ACC112 (cell line): ENCODE data around the gene PARD6G.
"Not testable (repeated sequence)": the region's sequence is repeated elsewhere in the genome, so short reads cannot be mapped to it uniquely, and the experiment has no call there.

Experiments used
- H2AFZ ChIP-seq: fragments of 200-600 bp; sonication (generic); one replicate; pipeline ENCODE4 v1.6.0; 2017; ENCODE audit warnings: antibody characterized with exemption, low read length; ENCODE audit not compliant: unreplicated experiment
- H3K27ac ChIP-seq: fragments of 200-600 bp; sonication (generic); 2 replicates; pipeline ENCODE4 v1.5.1; 2014; ENCODE audit warnings: low read depth, mild to moderate bottlenecking, antibody characterized with exemption, low read length, moderate library complexity
- H3K27me3 ChIP-seq: fragments of 200-600 bp; sonication (generic); 2 replicates; pipeline ENCODE4 v1.6.1; 2014; ENCODE audit warnings: mild to moderate bottlenecking, antibody characterized with exemption, low read length, moderate library complexity, mixed read lengths; ENCODE audit not compliant: insufficient read depth
- H3K36me3 ChIP-seq: fragments of 200-600 bp; sonication (generic); 2 replicates; pipeline ENCODE4 v1.6.1; 2016; ENCODE audit warnings: mild to moderate bottlenecking, antibody characterized with exemption, low read length, moderate library complexity, mixed read lengths; ENCODE audit not compliant: insufficient read depth
- H3K4me1 ChIP-seq: fragments of 200-600 bp; sonication (generic); one replicate; pipeline ENCODE4 v1.6.1; 2016; ENCODE audit warnings: low read length, mixed read lengths; ENCODE audit not compliant: insufficient read depth, unreplicated experiment, control insufficient read depth
- H3K4me3 ChIP-seq: fragments of 200-600 bp; sonication (generic); 2 replicates; pipeline ENCODE4 v1.5.1; 2014; ENCODE audit warnings: mild to moderate bottlenecking, low read depth, low read length
- H3K79me2 ChIP-seq: fragments of 200-600 bp; sonication (generic); one replicate; pipeline ENCODE4 v1.6.0; 2016; ENCODE audit warnings: low read length; ENCODE audit not compliant: control insufficient read depth, unreplicated experiment, insufficient read depth

Gene PARD6G

DNA sequence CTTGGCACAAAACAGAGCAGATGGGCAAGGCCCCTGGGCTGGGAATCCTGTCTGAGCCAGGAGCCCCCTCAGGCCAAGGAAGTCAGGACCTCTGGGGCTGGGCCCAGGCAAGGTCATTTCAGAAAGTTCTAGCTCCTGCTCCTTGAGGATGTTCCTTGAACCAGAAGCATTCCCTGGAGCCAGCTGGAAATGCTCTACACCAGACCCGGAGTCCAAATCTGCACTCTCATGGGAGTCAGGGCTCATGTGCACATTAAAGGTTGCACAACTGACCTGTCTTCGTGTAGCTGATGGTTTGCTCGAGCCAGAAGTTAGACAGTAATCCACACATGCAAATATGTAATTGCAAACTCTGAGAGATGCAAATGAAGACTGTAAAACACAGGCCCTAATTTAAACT is 18.0 kb downstream of the PARD6G start:
- Histone ChIP-seq H3K4me3 (no peak overlapping the region), H3K27me3 (no peaks in the 10 kb centered on the region; the same call in 1 of the 2 replicates), H3K36me3 (no peaks in the 10 kb centered on the region), H3K27ac (no peak overlapping the region), H2AFZ (no peak overlapping the region), H3K79me2 (no peaks in the 10 kb centered on the region), H3K4me1 (no peaks in the 10 kb centered on the region)

DNA sequence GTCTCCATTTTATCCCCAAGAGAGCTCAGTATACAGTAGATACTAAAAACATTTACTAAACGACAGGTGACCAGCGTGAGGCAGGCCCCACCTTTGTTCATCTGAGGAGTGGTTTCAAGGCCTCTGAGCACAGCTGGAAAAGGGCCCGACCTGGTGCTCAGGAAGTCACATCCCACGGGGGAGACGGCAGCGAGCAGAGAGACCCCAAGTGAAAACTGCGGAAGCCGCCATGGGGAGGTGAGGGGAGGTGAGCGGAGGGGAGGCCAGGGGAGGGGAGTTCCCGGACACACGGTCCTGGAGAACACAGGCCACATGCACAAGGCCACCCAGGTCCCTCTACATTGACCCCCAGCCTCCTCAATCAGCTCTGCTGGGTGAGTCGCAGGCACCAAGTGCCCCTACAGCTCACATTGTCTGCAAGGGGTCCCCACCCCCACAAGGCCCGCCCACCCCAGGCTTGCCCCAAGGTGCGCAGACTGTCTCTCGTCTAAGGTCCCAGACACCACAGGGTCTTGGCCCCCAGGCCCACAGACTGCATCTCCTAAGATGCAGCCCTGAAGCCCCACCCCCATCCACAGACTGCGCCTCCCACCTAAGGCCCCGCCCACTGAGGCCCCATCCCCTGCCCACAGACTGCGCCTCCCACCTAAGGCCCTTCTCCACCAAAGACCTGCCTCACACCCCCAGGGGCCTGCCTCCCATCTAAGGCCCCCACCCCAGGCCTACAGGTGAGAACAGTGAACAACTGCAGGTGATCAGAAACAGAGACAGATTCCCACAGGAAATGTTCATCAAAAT is 19.1 kb downstream of the PARD6G start:
- Histone ChIP-seq H3K27ac (no peak overlapping the region), H3K79me2 (no peaks in the 10 kb centered on the region), H3K4me1 (no peaks in the 10 kb centered on the region), H3K4me3 (no peak overlapping the region), H3K27me3 (no peaks in the 10 kb centered on the region; the same call in none of the 2 replicates), H3K36me3 (no peaks in the 10 kb centered on the region), H2AFZ (no peak overlapping the region)

DNA sequence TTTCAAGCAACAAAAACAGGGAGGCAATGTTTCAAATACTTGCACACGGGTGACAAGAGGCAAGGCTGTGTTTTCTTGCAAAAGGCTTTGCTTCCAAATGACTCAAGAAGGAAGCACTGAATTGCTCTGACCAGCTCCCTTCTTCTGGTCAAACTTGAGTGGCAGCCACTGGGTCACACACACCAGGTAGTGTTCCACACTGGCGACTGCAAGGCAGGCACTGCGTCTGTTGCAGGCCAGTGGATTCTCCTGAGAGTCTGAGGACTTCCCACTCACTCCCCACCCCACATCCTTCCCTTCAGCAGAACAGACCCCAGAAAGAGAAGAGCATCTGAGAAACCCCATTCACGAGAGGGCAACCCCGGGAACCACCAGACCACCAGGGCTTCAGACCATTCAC is 19.8 kb downstream of the PARD6G start:
- no peak overlapping the region for H3K4me3 ChIP-seq
- no peaks in the 10 kb centered on the region for H3K79me2 ChIP-seq
- H3K27me3 ChIP-seq, result peaks cover 3% of the 10 kb centered on the region
- H3K36me3 ChIP-seq, result no peaks in the 10 kb centered on the region
- H2AFZ ChIP-seq, result no peak overlapping the region
- no peak overlapping the region for H3K27ac ChIP-seq
- H3K4me1 ChIP-seq, result no peaks in the 10 kb centered on the region

GRCh38 chr18:80225685-80226084 is 21.6 kb downstream of the PARD6G start:
- Histone ChIP-seq H3K4me3 (no peak overlapping the region), H3K27ac (no peak overlapping the region), H3K27me3 (peaks cover 9% of the 10 kb centered on the region), H3K4me1 (no peaks in the 10 kb centered on the region), H3K36me3 (no peaks in the 10 kb centered on the region), H3K79me2 (no peaks in the 10 kb centered on the region), H2AFZ (no peak overlapping the region)

DNA sequence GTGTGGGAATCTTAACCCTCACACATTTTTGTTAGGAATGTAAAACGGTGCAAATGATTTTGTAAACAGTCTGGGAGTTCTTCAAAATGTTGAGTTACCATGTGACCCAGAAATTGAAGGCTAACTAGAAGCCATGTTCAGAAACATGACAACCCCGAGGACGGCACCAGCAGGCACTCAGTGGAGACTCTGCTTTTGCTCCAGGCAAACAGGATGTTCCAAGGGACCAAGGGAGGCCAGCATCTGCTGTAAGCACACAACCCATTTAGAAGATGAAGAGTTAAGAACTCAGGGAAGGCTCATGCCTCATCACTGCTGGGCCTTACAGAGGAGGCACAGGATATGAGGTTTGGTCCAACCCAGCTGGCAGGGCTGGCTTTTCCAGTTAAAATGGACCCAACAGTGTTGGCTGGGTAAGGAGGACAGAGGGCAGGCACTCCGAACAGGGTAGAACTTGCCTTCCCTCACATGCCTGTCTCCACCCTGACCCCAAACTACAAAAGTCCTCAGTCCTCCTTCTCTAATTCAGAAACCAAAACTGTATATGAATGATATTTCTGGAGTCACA is 23.6 kb downstream of the PARD6G start:
- no peak overlapping the region for H3K4me3 ChIP-seq
- no peaks in the 10 kb centered on the region for H3K4me1 ChIP-seq
- no peak overlapping the region for H3K27ac ChIP-seq
- no peaks in the 10 kb centered on the region for H3K79me2 ChIP-seq
- H3K36me3 ChIP-seq, result no peaks in the 10 kb centered on the region
- H2AFZ ChIP-seq, result no peak overlapping the region
- H3K27me3 ChIP-seq, result peaks cover 9% of the 10 kb centered on the region

GRCh38 chr18:80219488-80219887 is 27.8 kb downstream of the PARD6G start:
- not testable (repeated sequence) for H3K4me1 ChIP-seq, H3K4me3 ChIP-seq, H3K36me3 ChIP-seq, H3K27ac ChIP-seq, H3K79me2 ChIP-seq, H2AFZ ChIP-seq
- peaks cover 27% of the 10 kb centered on the region for H3K27me3 ChIP-seq

- H3K27me3 ChIP-seq, result peaks cover 29% of the 10 kb centered on the region
- no peak overlapping the region for H2AFZ ChIP-seq
- H3K27ac ChIP-seq, result no peak overlapping the region
- no peaks in the 10 kb centered on the region for H3K4me1 ChIP-seq
- H3K4me3 ChIP-seq, result no peak overlapping the region
- no peaks in the 10 kb centered on the region for H3K36me3 ChIP-seq
- H3K79me2 ChIP-seq, result no peaks in the 10 kb centered on the region
These were observed 28.7 kb downstream of the PARD6G start for GRCh38 chr18:80218341-80219227.

- Histone ChIP-seq H3K36me3 (no peaks in the 10 kb centered on the region), H3K4me1 (no peaks in the 10 kb centered on the region), H3K4me3 (no peak overlapping the region), H2AFZ (peak overlapping the region; percentile 7), H3K27ac (no peak overlapping the region), H3K27me3 (peaks cover 47% of the 10 kb centered on the region), H3K79me2 (no peaks in the 10 kb centered on the region)
These were observed 34.1 kb downstream of the PARD6G start for GRCh38 chr18:80213182-80213581.

DNA sequence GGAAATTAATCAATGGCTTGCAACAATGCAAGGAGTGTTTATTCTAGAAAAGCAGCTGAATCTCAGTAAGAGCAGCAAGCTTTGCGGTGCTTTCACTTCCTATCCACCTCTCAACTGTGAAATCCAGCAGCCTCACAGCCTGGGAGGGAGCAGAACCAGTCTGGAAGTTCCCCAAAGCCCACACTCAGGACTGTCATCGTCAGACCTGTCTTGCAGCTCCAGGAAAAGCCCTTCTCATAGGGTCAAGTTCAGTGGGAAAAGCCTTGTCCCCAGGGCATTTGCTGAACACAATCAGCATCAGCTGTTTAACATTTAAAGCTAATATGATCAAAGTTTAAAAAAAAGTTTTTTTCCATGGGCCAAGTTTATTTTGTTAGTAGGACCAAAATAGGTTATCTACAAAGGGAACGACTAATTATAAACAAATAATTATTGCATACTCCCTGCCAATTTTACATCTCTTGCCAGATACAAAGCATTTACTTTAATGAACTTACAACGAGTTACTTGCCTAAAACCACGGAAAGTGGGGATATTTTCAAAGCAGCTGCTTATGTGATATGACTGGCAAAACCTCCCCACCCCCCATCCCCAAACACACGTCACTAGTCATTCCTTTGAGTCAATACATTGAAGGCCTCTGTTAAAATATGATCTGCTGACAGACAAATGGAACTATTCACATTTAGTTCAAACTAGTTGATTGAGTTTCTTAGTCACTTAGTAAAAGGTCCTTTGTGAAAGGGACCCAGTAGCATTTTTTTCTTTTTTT is 36.8 kb downstream of the PARD6G start:
- no peak overlapping the region for H2AFZ ChIP-seq
- peaks cover 54% of the 10 kb centered on the region for H3K27me3 ChIP-seq
- H3K36me3 ChIP-seq, result no peaks in the 10 kb centered on the region
- no peaks in the 10 kb centered on the region for H3K4me1 ChIP-seq
- H3K4me3 ChIP-seq, result no peak overlapping the region
- H3K27ac ChIP-seq, result no peak overlapping the region
- H3K79me2 ChIP-seq, result no peaks in the 10 kb centered on the region

DNA sequence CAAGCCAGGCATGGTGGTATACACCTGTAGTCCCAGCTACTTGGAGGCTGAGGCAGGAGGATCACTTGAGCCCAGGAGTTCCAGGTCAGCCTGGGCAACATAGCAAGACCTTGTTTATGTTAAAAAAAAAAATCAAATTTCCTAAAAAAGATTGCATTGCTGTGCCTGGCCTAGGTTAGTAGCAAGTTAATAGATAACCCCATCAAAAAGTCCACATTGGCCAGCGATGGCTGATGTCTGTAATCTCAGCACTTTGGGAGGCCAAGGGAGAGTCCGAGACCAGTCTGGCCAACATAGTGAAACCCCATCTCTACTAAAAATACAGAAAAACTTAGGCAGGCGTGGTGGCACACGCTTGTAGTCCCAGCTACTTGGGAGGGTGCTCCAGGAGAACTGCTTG is 38.7 kb downstream of the PARD6G start:
- H3K36me3 ChIP-seq, result no peaks in the 10 kb centered on the region
- no peak overlapping the region for H3K4me3 ChIP-seq
- H3K27ac ChIP-seq, result no peak overlapping the region
- peaks cover 47% of the 10 kb centered on the region for H3K27me3 ChIP-seq
- no peaks in the 10 kb centered on the region for H3K79me2 ChIP-seq
- H3K4me1 ChIP-seq, result no peaks in the 10 kb centered on the region
- H2AFZ ChIP-seq, result no peak overlapping the region
